ENCODE results near the gene C10orf90. TPM values are rescaled to one million over a fixed set of nuclear protein-coding genes. Genes with fewer than 3 reads are reported as not detected.

C10orf90 gene
- total RNA-seq, 2 experiments from 2014 or later = not detected

DNA sequence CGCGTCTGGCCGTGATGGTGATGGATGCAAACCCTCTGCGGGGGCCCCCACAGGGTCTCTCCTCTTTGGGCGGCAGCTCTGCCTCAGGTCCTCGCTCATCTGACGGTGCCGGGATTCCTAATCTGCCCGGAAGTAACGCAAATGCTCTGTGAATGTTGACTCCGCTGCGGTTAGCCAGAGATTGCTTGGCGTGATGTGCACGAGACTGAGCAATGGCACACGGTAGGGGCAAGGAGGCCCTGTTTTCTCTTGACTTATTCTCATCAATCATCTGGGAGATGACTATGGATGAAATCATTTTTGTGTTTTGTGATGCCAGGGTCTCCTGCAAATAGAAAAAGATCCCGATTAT is 165.8 kb downstream of the C10orf90 start:
- ChIA-PET POLR2A (no interaction called here), CTCF (no interaction called here)
- Mint-ChIP-seq H3K36me3 (ENCODE audit: low read depth) (no peaks in the 10 kb centered on the region), H3K27me3 (no peaks in the 10 kb centered on the region), H3K4me3 (no peak overlapping the region), H3K27ac (no peak overlapping the region), H3K9me3 (no peaks in the 10 kb centered on the region), H3K4me1 (no peaks in the 10 kb centered on the region)
- no peak for DNase-seq

GRCh38 chr10:126504063-126504760 is 166.3 kb downstream of the C10orf90 start:
- H3K36me3 Mint-ChIP-seq (ENCODE audit: low read depth) = no peaks in the 10 kb centered on the region
- no peaks in the 10 kb centered on the region for H3K27me3 Mint-ChIP-seq
- no peak overlapping the region for H3K4me3 Mint-ChIP-seq
- POLR2A ChIA-PET = no interaction called here
- CTCF ChIA-PET = interaction anchor here (0.5 kb wide), 1 partner anchor 110 kb away, joined by 4 read pairs; no protein-coding TSS in a partner anchor
- no peak for DNase-seq
- H3K9me3 Mint-ChIP-seq = no peaks in the 10 kb centered on the region
- H3K27ac Mint-ChIP-seq = no peak overlapping the region
- no peaks in the 10 kb centered on the region for H3K4me1 Mint-ChIP-seq

DNA sequence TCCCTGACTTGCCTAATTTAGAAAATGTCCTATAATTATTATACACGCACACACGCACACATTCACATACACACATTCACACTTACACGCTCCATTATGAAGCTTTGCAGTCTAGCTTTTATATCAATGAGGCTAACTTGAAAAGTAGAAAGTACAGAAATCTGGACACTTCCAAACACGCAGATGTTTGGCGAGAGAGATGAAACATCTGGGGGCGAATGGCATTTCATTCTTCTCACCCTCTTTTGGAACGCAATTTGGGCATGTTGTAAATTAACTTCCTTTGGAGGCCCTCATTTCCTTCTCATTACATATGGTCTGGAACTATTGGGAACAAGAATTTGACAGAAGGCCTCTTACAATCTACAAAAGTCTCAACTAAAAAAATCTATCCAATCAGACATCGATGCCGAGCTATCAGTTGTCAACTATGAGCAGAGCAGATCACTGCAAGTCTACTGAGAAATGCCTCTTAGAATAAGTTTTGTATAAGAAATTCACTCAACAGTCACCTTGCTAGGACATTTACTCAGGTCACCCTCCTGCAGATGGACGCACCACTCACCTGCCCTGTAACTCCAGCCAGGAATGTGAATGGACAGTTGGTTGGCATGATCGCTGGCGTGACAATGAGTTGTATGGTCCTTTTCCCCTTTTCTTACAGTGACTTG is 167.0 kb downstream of the C10orf90 start:
- no peaks in the 10 kb centered on the region for H3K9me3 Mint-ChIP-seq
- H3K4me1 Mint-ChIP-seq = no peaks in the 10 kb centered on the region
- no peak for DNase-seq
- no peak overlapping the region for H3K4me3 Mint-ChIP-seq
- ChIA-PET CTCF (interaction anchor here (0.5 kb wide), 1 partner anchor 109 kb away, joined by 4 read pairs; no protein-coding TSS in a partner anchor), POLR2A (no interaction called here)
- H3K36me3 Mint-ChIP-seq (ENCODE audit: low read depth) = no peaks in the 10 kb centered on the region
- H3K27ac Mint-ChIP-seq = no peak overlapping the region
- no peaks in the 10 kb centered on the region for H3K27me3 Mint-ChIP-seq

DNA sequence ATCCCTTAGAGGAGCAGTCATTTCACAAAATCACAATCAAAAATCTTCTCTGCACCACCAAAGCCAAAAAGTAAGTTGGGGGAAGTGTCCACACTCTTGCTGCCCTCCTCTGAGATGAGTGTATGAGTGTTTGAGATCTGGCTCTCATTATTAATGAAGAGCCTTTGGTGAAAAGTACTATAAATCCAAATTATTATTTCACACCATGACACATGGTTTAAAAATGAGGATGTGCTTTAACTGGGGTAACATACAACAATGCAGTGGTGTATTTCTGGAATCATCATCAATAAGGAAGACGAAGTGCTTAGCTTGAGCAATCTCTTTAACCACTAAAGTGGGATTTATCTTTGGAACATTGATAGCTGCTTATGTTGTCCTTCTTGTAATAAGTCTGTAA is 168.1 kb downstream of the C10orf90 start:
- no peak for DNase-seq
- Mint-ChIP-seq H3K4me1 (no peaks in the 10 kb centered on the region), H3K9me3 (no peaks in the 10 kb centered on the region), H3K4me3 (no peak overlapping the region), H3K27me3 (no peaks in the 10 kb centered on the region), H3K36me3 (ENCODE audit: low read depth) (no peaks in the 10 kb centered on the region), H3K27ac (no peak overlapping the region)
- CTCF ChIA-PET = no interaction called here
- POLR2A ChIA-PET = no interaction called here

DNA sequence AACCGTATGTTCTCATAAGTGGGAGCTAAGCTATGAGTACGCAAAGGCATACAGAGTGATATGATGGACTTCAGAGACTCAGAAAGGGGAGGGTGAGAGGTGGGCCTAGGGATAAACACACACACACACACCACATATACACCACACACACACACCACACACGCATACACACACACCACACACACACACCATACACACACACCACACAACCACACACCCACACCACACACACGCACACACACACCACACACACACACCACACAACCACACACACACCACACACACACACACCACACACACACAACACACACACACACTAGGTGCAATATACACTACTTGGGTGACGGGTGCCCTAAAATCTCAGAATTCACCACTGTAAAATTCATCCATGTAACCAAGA is 168.7 kb downstream of the C10orf90 start:
- no peak for DNase-seq
- ChIA-PET CTCF (no interaction called here), POLR2A (no interaction called here)
- H3K36me3 Mint-ChIP-seq (ENCODE audit: low read depth) = no peaks in the 10 kb centered on the region
- no peak overlapping the region for H3K27ac Mint-ChIP-seq
- H3K4me3 Mint-ChIP-seq = no peak overlapping the region
- no peaks in the 10 kb centered on the region for H3K27me3 Mint-ChIP-seq
- H3K9me3 Mint-ChIP-seq = no peaks in the 10 kb centered on the region
- no peaks in the 10 kb centered on the region for H3K4me1 Mint-ChIP-seq

DNA sequence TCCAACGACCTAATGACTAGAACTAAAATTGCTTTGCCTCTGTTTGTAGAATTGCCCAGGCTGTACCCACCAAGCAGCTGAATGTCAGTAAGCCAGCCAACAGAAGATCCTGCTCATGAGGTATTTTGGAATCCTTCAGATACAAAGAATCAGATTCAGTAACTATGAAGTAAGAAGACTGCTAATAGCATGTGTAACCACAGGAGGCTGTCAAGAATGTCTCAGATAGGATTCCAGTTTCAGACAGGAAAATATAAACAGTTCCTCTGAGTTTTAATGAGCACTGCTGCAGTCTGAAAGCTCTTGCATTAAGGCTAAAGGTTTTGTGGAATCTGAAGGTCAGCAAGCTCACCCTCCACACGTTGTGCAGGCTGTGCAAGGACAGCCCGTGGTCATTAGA is 169.6 kb downstream of the C10orf90 start:
- no peak overlapping the region for H3K4me3 Mint-ChIP-seq
- ChIA-PET CTCF (no interaction called here), POLR2A (no interaction called here)
- H3K36me3 Mint-ChIP-seq (ENCODE audit: low read depth) = no peaks in the 10 kb centered on the region
- H3K4me1 Mint-ChIP-seq = no peaks in the 10 kb centered on the region
- no peak overlapping the region for H3K27ac Mint-ChIP-seq
- no peaks in the 10 kb centered on the region for H3K27me3 Mint-ChIP-seq
- no peaks in the 10 kb centered on the region for H3K9me3 Mint-ChIP-seq
- no peak for DNase-seq

DNA sequence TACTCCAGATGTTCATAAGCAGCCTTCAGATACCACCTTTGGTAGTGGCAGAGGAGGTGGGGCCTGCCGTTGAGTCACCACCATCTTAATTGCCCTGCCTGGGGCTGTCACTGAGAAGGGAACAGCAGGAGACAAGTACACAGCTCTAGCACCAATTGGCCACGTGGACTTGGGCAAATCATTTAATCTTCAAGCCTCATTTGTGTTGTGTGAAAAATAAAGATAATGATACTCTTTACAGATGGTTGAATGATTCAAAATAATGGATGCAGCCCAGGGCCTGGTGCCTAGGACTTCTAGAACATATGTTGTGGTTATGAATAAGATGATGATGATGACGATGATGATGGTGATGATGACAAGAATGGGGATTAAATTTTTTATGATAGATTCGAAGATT is 170.3 kb downstream of the C10orf90 start:
- Mint-ChIP-seq H3K4me3 (no peak overlapping the region), H3K4me1 (no peaks in the 10 kb centered on the region), H3K36me3 (ENCODE audit: low read depth) (no peaks in the 10 kb centered on the region), H3K9me3 (no peaks in the 10 kb centered on the region), H3K27ac (no peak overlapping the region), H3K27me3 (no peaks in the 10 kb centered on the region)
- ChIA-PET POLR2A (no interaction called here), CTCF (no interaction called here)
- no peak for DNase-seq

GRCh38 chr10:126499744-126500143 is 170.7 kb downstream of the C10orf90 start:
- no peak overlapping the region for H3K4me3 Mint-ChIP-seq
- ChIA-PET POLR2A (no interaction called here), CTCF (no interaction called here)
- H3K4me1 Mint-ChIP-seq = no peaks in the 10 kb centered on the region
- H3K27ac Mint-ChIP-seq = no peak overlapping the region
- no peak for DNase-seq
- H3K27me3 Mint-ChIP-seq = no peaks in the 10 kb centered on the region
- no peaks in the 10 kb centered on the region for H3K36me3 Mint-ChIP-seq (ENCODE audit: low read depth)
- no peaks in the 10 kb centered on the region for H3K9me3 Mint-ChIP-seq

DNA sequence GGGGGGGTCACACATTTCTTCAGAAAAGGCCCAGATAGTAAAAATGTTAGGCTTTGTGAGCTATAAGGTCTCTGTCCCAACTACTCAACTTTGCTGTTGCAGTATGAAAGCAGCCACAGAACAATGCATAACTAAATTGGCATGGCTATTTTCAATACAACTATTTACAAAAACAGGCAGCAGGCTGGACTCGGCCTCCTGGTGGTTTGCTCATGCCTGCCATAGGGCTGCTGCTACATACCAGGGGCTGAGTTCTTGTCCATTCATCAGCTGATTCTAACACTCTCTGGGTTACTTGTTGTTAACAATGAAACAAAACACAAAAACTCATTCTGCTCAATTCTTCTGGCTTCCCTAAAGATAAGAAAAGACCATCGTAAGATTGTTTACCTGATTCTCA is 172.8 kb downstream of the C10orf90 start:
- Mint-ChIP-seq H3K4me3 (no peak overlapping the region), H3K4me1 (no peaks in the 10 kb centered on the region), H3K9me3 (no peaks in the 10 kb centered on the region), H3K27me3 (no peaks in the 10 kb centered on the region), H3K36me3 (ENCODE audit: low read depth) (no peaks in the 10 kb centered on the region), H3K27ac (no peak overlapping the region)
- no peak for DNase-seq
- ChIA-PET CTCF (no interaction called here), POLR2A (no interaction called here)

- POLR2A ChIA-PET = no interaction called here
- DNase-seq = no peak
- H3K27ac Mint-ChIP-seq = no peak overlapping the region
- H3K27me3 Mint-ChIP-seq = no peaks in the 10 kb centered on the region
- CTCF ChIA-PET = interaction anchor here (0.6 kb wide), 1 partner anchor 142 kb away, joined by 3 read pairs; no protein-coding TSS in a partner anchor
- H3K36me3 Mint-ChIP-seq (ENCODE audit: low read depth) = no peaks in the 10 kb centered on the region
- no peaks in the 10 kb centered on the region for H3K4me1 Mint-ChIP-seq
- H3K9me3 Mint-ChIP-seq = no peaks in the 10 kb centered on the region
- H3K4me3 Mint-ChIP-seq = no peak overlapping the region
These were observed 173.5 kb downstream of the C10orf90 start for GRCh38 chr10:126496771-126497545.

DNA sequence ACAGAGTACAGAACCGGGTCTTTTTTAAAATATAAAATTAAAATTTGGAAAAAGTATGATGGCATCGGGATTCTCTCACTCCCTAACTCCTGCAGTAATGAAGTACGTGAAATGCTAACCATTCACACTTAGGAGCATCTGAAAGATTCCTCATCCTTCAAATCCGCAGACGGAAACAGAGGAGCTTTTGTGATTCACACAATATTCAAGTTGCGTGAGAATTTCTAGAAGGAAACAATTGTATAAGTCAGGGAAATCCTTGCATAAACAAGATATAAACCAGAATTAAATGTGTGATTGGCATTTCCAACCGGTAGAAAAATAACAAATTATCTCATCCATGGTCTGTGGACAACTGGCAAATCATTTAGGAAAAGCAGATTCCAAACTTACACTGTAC is 179.0 kb downstream of the C10orf90 start:
- ChIA-PET POLR2A (no interaction called here), CTCF (no interaction called here)
- Mint-ChIP-seq H3K36me3 (ENCODE audit: low read depth) (no peaks in the 10 kb centered on the region), H3K4me3 (no peak overlapping the region), H3K27ac (no peak overlapping the region), H3K9me3 (peaks cover 2% of the 10 kb centered on the region), H3K27me3 (peaks cover 1% of the 10 kb centered on the region), H3K4me1 (no peaks in the 10 kb centered on the region)
- no peak for DNase-seq

DNA sequence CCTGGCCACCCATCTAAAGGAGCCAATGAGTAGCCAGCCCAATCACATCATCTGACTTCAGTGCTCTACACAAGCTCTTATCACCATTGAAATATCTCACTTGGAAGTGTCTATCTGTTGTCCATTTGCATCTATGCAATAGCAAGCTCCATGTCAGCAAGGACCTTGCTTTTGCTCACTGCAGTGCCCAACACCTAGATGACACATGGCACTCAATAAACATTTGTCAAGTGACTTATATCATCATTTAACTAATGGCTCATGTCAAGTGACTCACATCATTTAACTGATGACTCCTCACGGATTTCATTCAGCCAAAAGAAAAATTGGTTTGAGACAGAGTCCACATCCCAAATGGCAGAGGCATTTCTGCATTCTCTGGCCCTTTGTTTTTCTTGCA is 189.3 kb downstream of the C10orf90 start:
- H3K27ac Mint-ChIP-seq = no peak overlapping the region
- no peak overlapping the region for H3K4me3 Mint-ChIP-seq
- H3K36me3 Mint-ChIP-seq (ENCODE audit: low read depth) = no peaks in the 10 kb centered on the region
- ChIA-PET POLR2A (no interaction called here), CTCF (no interaction called here)
- DNase-seq = no peak
- no peaks in the 10 kb centered on the region for H3K9me3 Mint-ChIP-seq
- H3K27me3 Mint-ChIP-seq = no peaks in the 10 kb centered on the region
- no peaks in the 10 kb centered on the region for H3K4me1 Mint-ChIP-seq

- POLR2A ChIA-PET = no interaction called here
- H3K27me3 Mint-ChIP-seq = no peaks in the 10 kb centered on the region
These were observed 189.8 kb downstream of the C10orf90 start for GRCh38 chr10:126480648-126481047.

More at GRCh38 chr10:126480648-126481047, 189.8 kb downstream of the C10orf90 start:
- DNase-seq = no peak
- H3K4me1 Mint-ChIP-seq = no peaks in the 10 kb centered on the region
- no peaks in the 10 kb centered on the region for H3K9me3 Mint-ChIP-seq
- CTCF ChIA-PET = no interaction called here
- no peak overlapping the region for H3K4me3 Mint-ChIP-seq
- no peak overlapping the region for H3K27ac Mint-ChIP-seq
- no peaks in the 10 kb centered on the region for H3K36me3 Mint-ChIP-seq (ENCODE audit: low read depth)
